ENCODE data around the gene RALGDS. TPM values are rescaled to one million over a fixed set of nuclear protein-coding genes. Genes with fewer than 3 reads are reported as not detected.

RALGDS gene
- total RNA-seq, 4 donors from 2014 or later, result 44.8 to 53.0 (median 49.8) TPM

DNA sequence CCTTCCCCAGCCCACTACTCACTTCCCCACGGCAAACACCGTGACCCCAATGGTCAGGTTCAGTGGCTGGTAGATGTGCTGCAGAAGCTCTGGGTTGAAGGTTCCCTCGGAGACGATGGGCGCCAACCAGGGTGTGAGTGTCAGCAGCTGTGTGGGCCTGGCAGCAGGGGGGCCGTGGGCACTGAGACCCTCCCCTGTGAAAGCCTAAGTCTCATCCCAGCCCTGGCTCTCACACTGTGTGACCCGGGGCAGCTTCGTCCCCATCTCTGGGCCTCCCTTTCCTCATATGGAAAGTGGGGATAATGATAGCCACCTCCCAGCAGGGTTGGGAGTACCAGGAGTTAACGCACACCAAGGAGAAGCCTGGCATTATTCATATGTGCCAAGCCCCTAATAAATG is 34.1 kb upstream of the RALGDS start:
- 50% methylated on average over 1 of the region's 9 CpGs; no CpG with 5 or more reads in 1 of the 2 donors for WGBS, 2 donors (ENCODE audit: low coverage in 1 of 2)
- no peaks in the 10 kb centered on the region for H3K27me3 ChIP-seq
- no peak for ATAC-seq
- H3K9me3 ChIP-seq, result no peaks in the 10 kb centered on the region
- H3K4me1 ChIP-seq, result peaks cover 0 to 11% (median 0%) of the 10 kb centered on the region in 3 donors
- H3K4me3 ChIP-seq, result no peak overlapping the region
- peaks cover 0 to 52% of the 10 kb centered on the region in 2 donors for H3K36me3 ChIP-seq
- TF ChIP-seq POLR2A (IDR thresholded peaks at IDR 0.05) (no peak), POLR2AphosphoS5 (IDR thresholded peaks at IDR 0.05) (no peak), EP300 (IDR thresholded peaks at IDR 0.05) (no peak)
- TF ChIP-seq, protein P1, sequence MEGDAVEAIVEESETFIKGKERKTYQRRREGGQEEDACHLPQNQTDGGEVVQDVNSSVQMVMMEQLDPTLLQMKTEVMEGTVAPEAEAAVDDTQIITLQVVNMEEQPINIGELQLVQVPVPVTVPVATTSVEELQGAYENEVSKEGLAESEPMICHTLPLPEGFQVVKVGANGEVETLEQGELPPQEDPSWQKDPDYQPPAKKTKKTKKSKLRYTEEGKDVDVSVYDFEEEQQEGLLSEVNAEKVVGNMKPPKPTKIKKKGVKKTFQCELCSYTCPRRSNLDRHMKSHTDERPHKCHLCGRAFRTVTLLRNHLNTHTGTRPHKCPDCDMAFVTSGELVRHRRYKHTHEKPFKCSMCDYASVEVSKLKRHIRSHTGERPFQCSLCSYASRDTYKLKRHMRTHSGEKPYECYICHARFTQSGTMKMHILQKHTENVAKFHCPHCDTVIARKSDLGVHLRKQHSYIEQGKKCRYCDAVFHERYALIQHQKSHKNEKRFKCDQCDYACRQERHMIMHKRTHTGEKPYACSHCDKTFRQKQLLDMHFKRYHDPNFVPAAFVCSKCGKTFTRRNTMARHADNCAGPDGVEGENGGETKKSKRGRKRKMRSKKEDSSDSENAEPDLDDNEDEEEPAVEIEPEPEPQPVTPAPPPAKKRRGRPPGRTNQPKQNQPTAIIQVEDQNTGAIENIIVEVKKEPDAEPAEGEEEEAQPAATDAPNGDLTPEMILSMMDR (IDR thresholded peaks at IDR 0.05), result no peak
- no peak overlapping the region for H3K27ac ChIP-seq

DNA sequence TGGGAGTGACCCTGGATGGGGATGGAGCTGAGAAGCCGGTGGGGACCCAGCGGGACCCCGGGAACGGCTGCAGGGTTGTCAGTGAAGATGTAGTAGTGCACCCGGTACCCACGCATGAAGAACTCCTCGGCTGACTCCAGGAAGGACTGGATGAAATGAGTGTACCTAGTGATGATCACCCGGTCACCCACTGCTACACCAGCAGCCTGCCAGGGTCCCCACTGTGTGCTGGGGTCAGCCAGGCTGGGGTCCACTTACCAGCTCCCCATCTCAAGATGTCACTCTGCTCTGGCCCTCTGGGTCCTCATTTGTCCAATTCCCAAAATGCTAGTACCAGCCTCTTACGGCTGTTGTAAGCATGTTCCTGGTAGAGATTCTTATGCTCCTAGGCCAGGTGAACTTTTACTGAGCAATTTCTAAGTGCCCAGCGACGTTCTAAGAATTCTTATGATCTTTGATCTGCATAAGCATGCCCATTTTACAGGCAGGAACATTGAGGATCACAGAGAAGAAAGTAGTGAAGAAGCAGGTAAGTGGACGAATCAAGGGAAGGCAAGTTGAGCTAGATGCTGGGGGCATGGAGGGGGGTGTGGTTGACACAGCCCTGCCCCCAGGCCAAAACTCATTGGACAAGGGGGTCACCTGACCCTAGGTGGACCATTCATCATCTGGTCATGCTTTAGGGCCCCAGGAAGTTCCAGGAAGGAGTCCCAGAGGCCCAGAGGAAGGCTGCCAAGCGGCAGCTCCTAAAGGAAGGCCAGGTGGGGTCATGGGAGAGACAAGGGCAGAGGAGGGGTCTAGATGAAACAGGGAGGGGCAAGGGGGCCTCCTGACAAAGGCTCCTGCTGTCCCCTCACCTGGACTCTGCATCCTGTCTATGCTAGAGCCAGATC is 33.3 kb upstream of the RALGDS start:
- Histone ChIP-seq H3K27ac (no peak overlapping the region), H3K36me3 (peaks cover 0 to 44% of the 10 kb centered on the region in 2 donors), H3K9me3 (no peaks in the 10 kb centered on the region), H3K4me3 (no peak overlapping the region), H3K4me1 (peaks cover 0 to 18% (median 0%) of the 10 kb centered on the region in 3 donors), H3K27me3 (no peaks in the 10 kb centered on the region)
- no peak for ATAC-seq
- 80 to 83% methylated on average over 1 to 5 of the region's 13 CpGs for WGBS, 2 donors (ENCODE audit: low coverage in 1 of 2)
- TF ChIP-seq POLR2A (IDR thresholded peaks at IDR 0.05) (no peak), EP300 (IDR thresholded peaks at IDR 0.05) (no peak), POLR2AphosphoS5 (IDR thresholded peaks at IDR 0.05) (no peak)
- TF ChIP-seq, protein P1 (IDR thresholded peaks at IDR 0.05), result no peak

DNA sequence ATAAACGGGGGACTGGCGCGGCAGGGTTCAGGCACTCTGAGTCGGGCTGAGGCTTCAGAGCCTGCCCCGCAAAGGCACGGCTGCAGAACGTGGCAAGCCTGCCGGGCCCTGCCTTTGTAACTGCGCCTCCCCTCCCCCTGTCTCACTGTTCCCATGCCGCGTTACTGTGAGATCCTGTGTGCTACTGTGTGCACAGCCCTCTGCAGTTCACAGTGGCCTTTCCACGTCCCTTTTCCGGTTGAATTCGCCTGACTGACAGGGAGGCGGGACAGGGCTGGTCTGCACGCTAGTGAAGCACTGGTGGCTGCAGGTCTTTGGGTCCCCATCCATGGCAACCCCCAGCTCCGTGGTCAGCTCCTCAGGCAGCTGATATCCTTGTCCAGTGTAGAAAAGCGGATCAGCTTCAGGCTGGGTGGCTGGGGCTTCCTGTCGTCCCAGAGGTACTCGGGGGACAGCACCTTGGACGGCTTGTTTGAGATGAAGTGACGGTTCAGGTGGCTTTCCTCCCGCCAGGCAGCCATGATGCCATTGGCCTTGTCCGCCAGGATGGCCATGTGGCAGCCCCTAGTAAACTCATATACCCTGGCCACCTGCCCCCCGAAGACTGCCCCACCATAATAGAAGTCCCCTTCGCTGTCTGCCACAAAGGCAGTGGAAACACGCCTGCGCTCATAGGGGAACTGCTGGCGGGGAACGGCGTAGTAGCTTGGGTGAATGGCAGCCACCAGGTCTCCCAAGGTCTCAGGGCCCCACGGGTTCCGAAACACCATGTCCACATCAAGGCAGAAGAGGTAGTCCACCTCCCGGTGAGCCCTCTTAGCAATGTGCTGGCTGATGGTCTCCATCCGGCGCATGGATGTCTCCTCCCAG is 32.4 kb upstream of the RALGDS start:
- Histone ChIP-seq H3K27ac (peak overlapping the region in 2 of 4 donors; percentile 6 to 31), H3K27me3 (no peaks in the 10 kb centered on the region), H3K4me1 (peaks cover 0 to 20% (median 0%) of the 10 kb centered on the region in 3 donors), H3K9me3 (no peaks in the 10 kb centered on the region), H3K36me3 (peaks cover 0 to 35% of the 10 kb centered on the region in 2 donors), H3K4me3 (no peak overlapping the region)
- ATAC-seq, result no peak
- 40% methylated on average over 1 of the region's 36 CpGs; no CpG with 5 or more reads in 1 of the 2 donors for WGBS, 2 donors (ENCODE audit: low coverage in 1 of 2)
- TF ChIP-seq, protein P1 (IDR thresholded peaks at IDR 0.05), result no peak
- no peak for TF ChIP-seq POLR2AphosphoS5 (IDR thresholded peaks at IDR 0.05)
- TF ChIP-seq EP300 (IDR thresholded peaks at IDR 0.05), result no peak
- no peak for TF ChIP-seq POLR2A (IDR thresholded peaks at IDR 0.05)

DNA sequence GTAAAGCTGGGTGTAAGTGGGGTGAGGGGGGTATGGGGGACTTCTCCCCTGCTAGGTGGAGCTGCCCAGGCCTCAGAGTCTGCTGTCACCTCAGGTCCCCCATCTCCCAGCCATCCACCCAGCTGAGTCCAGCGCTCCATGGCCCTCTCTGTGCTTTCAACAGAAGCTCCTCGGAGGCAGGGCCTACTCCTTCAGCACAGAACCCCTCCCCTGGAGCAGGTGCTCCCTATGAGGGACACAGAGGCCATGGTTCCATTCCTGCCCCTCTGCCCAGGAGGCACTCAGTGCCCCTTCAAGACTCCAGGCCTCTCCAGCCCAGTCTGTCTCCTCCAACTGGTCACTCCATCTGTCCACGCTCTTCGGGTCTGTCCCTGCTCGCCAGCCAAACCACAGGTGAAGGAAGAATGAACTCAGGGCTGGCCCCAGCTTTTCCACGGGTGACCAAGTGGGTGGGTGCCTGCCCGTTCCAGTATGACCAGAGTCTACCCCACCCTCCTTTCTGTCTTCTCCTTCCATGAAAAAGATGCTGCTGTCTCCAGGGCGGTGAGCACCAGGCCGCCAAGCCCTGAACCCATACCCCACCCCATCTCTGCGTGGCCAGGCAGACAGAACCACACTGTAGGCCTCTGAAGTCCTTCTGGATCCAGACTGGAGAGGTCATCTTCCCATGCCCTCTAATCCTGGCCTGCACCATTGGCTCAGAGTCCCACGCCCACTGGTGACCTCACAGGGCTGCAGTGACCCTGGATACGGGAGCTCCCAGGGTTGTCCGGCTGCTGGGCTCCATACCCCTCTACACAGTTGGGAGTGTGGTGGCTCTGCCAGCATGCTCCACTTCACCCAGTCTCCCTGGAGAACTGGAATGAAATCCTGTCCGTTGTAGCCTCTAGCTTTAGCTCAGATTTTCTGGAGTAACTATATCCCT is 30.8 kb upstream of the RALGDS start:
- 80% methylated on average over 5 of the region's 14 CpGs; no CpG with 5 or more reads in 1 of the 2 donors for WGBS, 2 donors (ENCODE audit: low coverage in 1 of 2)
- no peak for ATAC-seq
- Histone ChIP-seq H3K27me3 (no peaks in the 10 kb centered on the region), H3K4me3 (no peak overlapping the region), H3K27ac (peak overlapping the region in 2 of 4 donors; percentile 1 to 93), H3K36me3 (peaks cover 0 to 20% of the 10 kb centered on the region in 2 donors), H3K4me1 (peaks cover 0 to 36% (median 12%) of the 10 kb centered on the region in 3 donors), H3K9me3 (no peaks in the 10 kb centered on the region)
- TF ChIP-seq, protein P1 (IDR thresholded peaks at IDR 0.05), result no peak
- TF ChIP-seq POLR2AphosphoS5 (IDR thresholded peaks at IDR 0.05) (no peak), EP300 (IDR thresholded peaks at IDR 0.05) (no peak), POLR2A (IDR thresholded peaks at IDR 0.05) (no peak)

All from gastroesophageal sphincter (tissue), 4 donors.